ENCODE data around the gene SOCS2. TPM values are rescaled to one million over a fixed set of nuclear protein-coding genes. Genes with fewer than 3 reads are reported as not detected.

The SOCS2 gene
- polyA plus RNA-seq, 3 donors from 2014 or later, result 20.2 to 28.8 (median 25.9) TPM

- peak; percentile 55 to 63 (median 57) for DNase-seq
- H3K9me3 Mint-ChIP-seq, result peaks cover 0 to 1% (median 0%) of the 10 kb centered on the region in 6 donors
- H3K27ac Mint-ChIP-seq, result peak overlapping the region in 5 of 6 donors; percentile 28 to 87 (median 79)
- peak overlapping the region; percentile 83 to 98 (median 94) for H3K4me3 Mint-ChIP-seq
- H3K27me3 Mint-ChIP-seq (ENCODE audit: low read depth in 3 of 3), result peaks cover 5 to 17% (median 7%) of the 10 kb centered on the region in 3 donors
- H3K4me1 Mint-ChIP-seq, result peaks cover 29 to 36% of the 10 kb centered on the region in 2 donors
- H3K36me3 Mint-ChIP-seq, result peaks cover 1 to 20% (median 11%) of the 10 kb centered on the region in 3 donors
Measured at GRCh38 chr12:93571365-93571924, 1.0 kb upstream of the SOCS2 start.

- peaks cover 4 to 28% (median 6%) of the 10 kb centered on the region in 3 donors for H3K36me3 Mint-ChIP-seq
- peaks cover 0 to 1% (median 0%) of the 10 kb centered on the region in 6 donors for H3K9me3 Mint-ChIP-seq
- DNase-seq, result peak in 2 of 3 donors; percentile 7
- peaks cover 34 to 46% of the 10 kb centered on the region in 2 donors for H3K4me1 Mint-ChIP-seq
- H3K4me3 Mint-ChIP-seq, result peak overlapping the region; percentile 92 to 99 (median 94)
- H3K27ac Mint-ChIP-seq, result peak overlapping the region in 4 of 6 donors; percentile 79 to 93 (median 85)
- H3K27me3 Mint-ChIP-seq (ENCODE audit: low read depth in 3 of 3), result peaks cover 5 to 17% (median 7%) of the 10 kb centered on the region in 3 donors
Measured at GRCh38 chr12:93572712-93573551, 457 bp downstream of the SOCS2 start.

- Mint-ChIP-seq H3K36me3 (peaks cover 4 to 30% (median 11%) of the 10 kb centered on the region in 3 donors), H3K4me3 (peak overlapping the region; percentile 44 to 99 (median 75)), H3K27me3 (ENCODE audit: low read depth in 3 of 3) (peaks cover 4 to 17% (median 7%) of the 10 kb centered on the region in 3 donors), H3K9me3 (peaks cover 0 to 1% (median 0%) of the 10 kb centered on the region in 6 donors), H3K27ac (peak overlapping the region in 4 of 6 donors; percentile 0 to 11 (median 10)), H3K4me1 (peaks cover 31 to 48% of the 10 kb centered on the region in 2 donors)
- peak in 1 of 3 donors; percentile 8 for DNase-seq
Measured at GRCh38 chr12:93573552-93574223, 1.2 kb downstream of the SOCS2 start.

GRCh38 chr12:93577222-93577621, 4.7 kb downstream of the SOCS2 start:
- Mint-ChIP-seq H3K36me3 (peaks cover 20 to 54% (median 33%) of the 10 kb centered on the region in 3 donors), H3K4me1 (peaks cover 28 to 50% of the 10 kb centered on the region in 2 donors), H3K9me3 (no peaks in the 10 kb centered on the region), H3K27me3 (ENCODE audit: low read depth in 3 of 3) (peaks cover 2 to 3% (median 3%) of the 10 kb centered on the region in 3 donors), H3K27ac (no peak overlapping the region), H3K4me3 (no peak overlapping the region)
- no peak for DNase-seq

GRCh38 chr12:93578221-93578620, 5.7 kb downstream of the SOCS2 start:
- no peak for DNase-seq
- H3K4me1 Mint-ChIP-seq, result peaks cover 20 to 40% of the 10 kb centered on the region in 2 donors
- no peak overlapping the region for H3K4me3 Mint-ChIP-seq
- H3K36me3 Mint-ChIP-seq, result peaks cover 20 to 58% (median 39%) of the 10 kb centered on the region in 3 donors
- H3K27me3 Mint-ChIP-seq (ENCODE audit: low read depth in 3 of 3), result peaks cover 0 to 2% (median 0%) of the 10 kb centered on the region in 3 donors
- peak overlapping the region in 1 of 6 donors; percentile 50 for H3K27ac Mint-ChIP-seq
- no peaks in the 10 kb centered on the region for H3K9me3 Mint-ChIP-seq

GRCh38 chr12:93580682-93581081, 8.2 kb downstream of the SOCS2 start:
- Mint-ChIP-seq H3K4me3 (no peak overlapping the region), H3K27ac (peak overlapping the region in 2 of 6 donors; percentile 26), H3K27me3 (ENCODE audit: low read depth in 3 of 3) (no peaks in the 10 kb centered on the region), H3K36me3 (peaks cover 23 to 65% (median 44%) of the 10 kb centered on the region in 3 donors), H3K4me1 (peaks cover 9 to 27% of the 10 kb centered on the region in 2 donors), H3K9me3 (no peaks in the 10 kb centered on the region)
- DNase-seq, result no peak

- peaks cover 23 to 62% (median 46%) of the 10 kb centered on the region in 3 donors for H3K36me3 Mint-ChIP-seq
- no peaks in the 10 kb centered on the region for H3K27me3 Mint-ChIP-seq (ENCODE audit: low read depth in 3 of 3)
- no peaks in the 10 kb centered on the region for H3K9me3 Mint-ChIP-seq
- DNase-seq, result no peak
- peaks cover 9 to 23% of the 10 kb centered on the region in 2 donors for H3K4me1 Mint-ChIP-seq
- no peak overlapping the region for H3K4me3 Mint-ChIP-seq
- no peak overlapping the region for H3K27ac Mint-ChIP-seq
Measured at GRCh38 chr12:93581370-93581769, 8.9 kb downstream of the SOCS2 start.

GRCh38 chr12:93582351-93582750, 9.9 kb downstream of the SOCS2 start:
- H3K4me1 Mint-ChIP-seq, result peaks cover 4 to 13% of the 10 kb centered on the region in 2 donors
- H3K9me3 Mint-ChIP-seq, result no peaks in the 10 kb centered on the region
- H3K27me3 Mint-ChIP-seq (ENCODE audit: low read depth in 3 of 3), result no peaks in the 10 kb centered on the region
- no peak overlapping the region for H3K4me3 Mint-ChIP-seq
- peak overlapping the region in 1 of 6 donors; percentile 0 for H3K27ac Mint-ChIP-seq
- H3K36me3 Mint-ChIP-seq, result peaks cover 19 to 53% (median 46%) of the 10 kb centered on the region in 3 donors
- no peak for DNase-seq

GRCh38 chr12:93583627-93584392, 11.3 kb downstream of the SOCS2 start:
- peaks cover 19 to 44% (median 40%) of the 10 kb centered on the region in 3 donors for H3K36me3 Mint-ChIP-seq
- H3K27ac Mint-ChIP-seq, result peak overlapping the region in 1 of 6 donors; percentile 41
- H3K4me1 Mint-ChIP-seq, result peaks cover 2 to 9% of the 10 kb centered on the region in 2 donors
- no peaks in the 10 kb centered on the region for H3K9me3 Mint-ChIP-seq
- DNase-seq, result no peak
- H3K27me3 Mint-ChIP-seq (ENCODE audit: low read depth in 3 of 3), result no peaks in the 10 kb centered on the region
- H3K4me3 Mint-ChIP-seq, result no peak overlapping the region

- no peak for DNase-seq
- Mint-ChIP-seq H3K27ac (no peak overlapping the region), H3K4me3 (no peak overlapping the region), H3K4me1 (peaks cover 6 to 10% of the 10 kb centered on the region in 2 donors), H3K9me3 (no peaks in the 10 kb centered on the region), H3K27me3 (ENCODE audit: low read depth in 3 of 3) (peaks cover 0 to 3% (median 3%) of the 10 kb centered on the region in 3 donors), H3K36me3 (peaks cover 11 to 32% (median 28%) of the 10 kb centered on the region in 3 donors)
Measured at GRCh38 chr12:93585247-93585646, 12.8 kb downstream of the SOCS2 start.

GRCh38 chr12:93587611-93588010, 15.1 kb downstream of the SOCS2 start:
- Mint-ChIP-seq H3K36me3 (peaks cover 3 to 20% (median 18%) of the 10 kb centered on the region in 3 donors), H3K4me3 (no peak overlapping the region), H3K27ac (no peak overlapping the region), H3K4me1 (peaks cover 19 to 23% of the 10 kb centered on the region in 2 donors), H3K27me3 (ENCODE audit: low read depth in 3 of 3) (peaks cover 3 to 13% (median 9%) of the 10 kb centered on the region in 3 donors), H3K9me3 (no peaks in the 10 kb centered on the region)
- DNase-seq, result no peak

GRCh38 chr12:93589081-93589480, 16.6 kb downstream of the SOCS2 start:
- Mint-ChIP-seq H3K4me3 (no peak overlapping the region), H3K27ac (no peak overlapping the region), H3K36me3 (peaks cover 0 to 10% (median 9%) of the 10 kb centered on the region in 3 donors), H3K27me3 (ENCODE audit: low read depth in 3 of 3) (peaks cover 5 to 13% (median 13%) of the 10 kb centered on the region in 3 donors), H3K9me3 (no peaks in the 10 kb centered on the region), H3K4me1 (peaks cover 19 to 23% of the 10 kb centered on the region in 2 donors)
- no peak for DNase-seq

Measured in immature natural killer cell (primary cell).